ENCODE measurements around the gene SLC9A3. TPM values are rescaled to one million over a fixed set of nuclear protein-coding genes. Genes with fewer than 3 reads are reported as not detected.

Gene SLC9A3
- total RNA-seq, 1 experiment from 2014 or later: 1.8 TPM

DNA sequence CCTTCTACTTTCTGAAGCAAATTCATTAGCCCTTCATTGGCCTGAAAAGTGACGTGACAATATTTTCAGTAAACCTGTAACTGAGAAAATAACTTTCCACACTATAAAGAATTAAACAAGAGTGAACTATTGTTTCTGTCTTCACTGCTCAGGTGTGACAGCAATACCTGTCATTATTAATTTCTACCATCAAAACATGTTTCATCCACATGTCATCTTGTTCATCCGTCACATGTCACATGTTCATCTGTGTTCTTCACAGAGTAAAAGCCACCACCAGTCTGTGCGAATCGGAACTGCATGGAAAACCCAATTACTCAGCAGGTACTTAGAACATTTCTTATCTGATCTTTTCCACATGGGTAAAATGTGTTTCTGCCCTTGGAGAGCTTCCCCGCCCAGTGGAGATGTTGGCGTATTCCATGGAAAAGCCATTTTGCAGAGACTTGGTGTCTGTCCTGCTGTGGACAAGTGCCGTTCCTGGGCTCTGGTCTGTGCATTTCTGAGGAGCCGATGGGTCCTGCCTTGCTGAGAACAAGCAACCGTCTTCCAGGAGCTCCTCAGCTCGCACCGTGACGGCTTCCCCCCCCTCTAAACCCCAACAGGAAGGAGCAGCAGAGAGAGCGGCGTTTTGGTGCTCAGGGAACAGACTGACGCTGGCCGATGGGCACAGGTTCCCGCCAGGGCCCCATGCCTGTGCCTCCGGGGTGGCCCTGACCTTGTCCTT lies 91.9 kb downstream of the SLC9A3 start:
- no peak for DNase-seq (ENCODE audit: low read depth)
- in situ Hi-C loops (cut with HindIII; ENCODE audit: low pct_unique_long_range_greater_than_20kb, low sequenced_read_pairs): no loop called here

DNA sequence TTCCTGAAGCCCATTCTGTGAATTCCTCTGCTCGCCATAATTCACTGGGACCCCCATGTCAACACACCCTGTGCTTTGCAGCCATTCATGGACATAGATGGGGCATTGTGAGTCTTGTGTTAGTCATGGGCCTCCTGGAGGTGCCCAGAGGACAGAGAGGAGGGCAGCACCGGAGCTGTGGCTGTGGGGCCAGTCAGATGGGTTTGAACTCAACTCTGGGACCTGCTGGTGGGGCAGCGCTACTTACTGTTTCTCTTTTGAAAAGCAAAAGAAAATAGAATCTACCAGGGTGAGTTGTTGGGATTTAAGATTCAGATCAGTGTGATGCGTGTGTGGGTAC lies 92.6 kb downstream of the SLC9A3 start:
- in situ Hi-C loops (cut with HindIII; ENCODE audit: low pct_unique_long_range_greater_than_20kb, low sequenced_read_pairs): no loop called here
- DNase-seq (ENCODE audit: low read depth): no peak

DNA sequence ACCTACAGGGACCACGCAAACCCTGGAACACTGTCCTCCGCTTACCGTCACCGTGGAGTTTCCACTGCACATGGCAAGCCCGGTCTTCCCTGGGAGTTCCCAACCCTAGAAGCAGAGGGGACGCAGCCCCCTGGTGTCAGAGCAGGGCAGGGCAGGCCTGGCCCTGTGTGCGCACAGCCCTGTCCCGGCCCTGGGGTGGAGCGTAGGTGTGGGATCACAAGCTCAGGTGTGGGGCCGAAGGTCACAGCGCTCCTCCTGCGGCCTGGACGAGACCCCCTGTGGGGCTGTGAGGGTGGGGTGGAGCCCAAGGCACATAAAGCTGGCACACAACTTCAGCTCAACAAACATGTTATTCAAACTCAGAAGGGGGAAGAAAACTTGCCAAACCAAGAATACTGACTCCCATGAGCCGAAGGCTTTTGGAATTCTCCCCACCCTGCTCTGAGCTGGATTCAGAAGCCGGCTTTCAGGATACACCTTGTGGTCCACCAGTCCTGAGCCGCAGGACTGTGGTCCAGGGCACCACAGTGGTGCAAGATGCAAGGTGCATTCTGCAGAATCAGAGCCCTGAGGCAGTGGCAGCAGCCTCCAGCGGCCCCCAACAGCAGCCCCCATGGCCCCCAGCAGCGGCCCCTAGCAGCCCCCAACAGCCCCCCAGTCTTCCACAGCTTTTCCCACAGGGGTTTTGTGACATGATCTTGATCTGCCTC lies 93.1 kb downstream of the SLC9A3 start:
- in situ Hi-C loops (cut with HindIII; ENCODE audit: low pct_unique_long_range_greater_than_20kb, low sequenced_read_pairs): no loop called here
- DNase-seq (ENCODE audit: low read depth): no peak

DNA sequence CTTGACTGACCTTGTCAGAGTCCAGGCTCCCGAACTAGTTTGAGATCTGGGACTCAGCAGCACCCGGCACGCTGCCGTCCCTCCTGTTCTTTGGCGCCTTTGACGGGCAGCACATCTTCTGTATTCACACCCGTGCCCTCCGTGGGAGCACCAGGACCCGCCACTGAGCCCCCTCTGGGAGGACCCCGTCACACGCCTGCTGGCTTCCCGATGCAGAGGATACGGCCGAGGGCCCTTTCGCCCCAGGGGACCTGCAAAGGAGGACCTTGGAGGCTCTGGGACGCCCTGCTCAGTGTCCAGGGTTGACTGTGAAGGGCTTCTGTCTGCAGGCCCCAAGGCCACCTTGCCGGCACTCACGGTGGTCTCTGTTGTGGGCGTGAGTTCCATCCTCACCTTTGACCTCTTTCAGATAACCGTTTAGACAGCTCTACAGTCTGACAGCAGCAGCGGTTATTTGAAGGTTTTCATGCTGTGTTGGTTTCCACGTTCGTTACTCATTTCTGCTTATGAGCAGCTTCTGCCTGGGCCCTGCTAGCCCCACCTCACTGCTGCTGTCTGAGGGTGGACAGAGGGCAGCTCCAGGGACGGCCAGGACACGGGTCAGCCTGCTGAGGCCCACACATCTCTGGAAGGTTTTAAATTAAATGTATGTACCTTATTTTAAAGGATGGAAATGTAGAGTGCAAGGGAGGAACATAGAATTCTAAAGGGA lies 93.9 kb downstream of the SLC9A3 start:
- in situ Hi-C loops (cut with HindIII; ENCODE audit: low pct_unique_long_range_greater_than_20kb, low sequenced_read_pairs): no loop called here
- no peak for DNase-seq (ENCODE audit: low read depth)

DNA sequence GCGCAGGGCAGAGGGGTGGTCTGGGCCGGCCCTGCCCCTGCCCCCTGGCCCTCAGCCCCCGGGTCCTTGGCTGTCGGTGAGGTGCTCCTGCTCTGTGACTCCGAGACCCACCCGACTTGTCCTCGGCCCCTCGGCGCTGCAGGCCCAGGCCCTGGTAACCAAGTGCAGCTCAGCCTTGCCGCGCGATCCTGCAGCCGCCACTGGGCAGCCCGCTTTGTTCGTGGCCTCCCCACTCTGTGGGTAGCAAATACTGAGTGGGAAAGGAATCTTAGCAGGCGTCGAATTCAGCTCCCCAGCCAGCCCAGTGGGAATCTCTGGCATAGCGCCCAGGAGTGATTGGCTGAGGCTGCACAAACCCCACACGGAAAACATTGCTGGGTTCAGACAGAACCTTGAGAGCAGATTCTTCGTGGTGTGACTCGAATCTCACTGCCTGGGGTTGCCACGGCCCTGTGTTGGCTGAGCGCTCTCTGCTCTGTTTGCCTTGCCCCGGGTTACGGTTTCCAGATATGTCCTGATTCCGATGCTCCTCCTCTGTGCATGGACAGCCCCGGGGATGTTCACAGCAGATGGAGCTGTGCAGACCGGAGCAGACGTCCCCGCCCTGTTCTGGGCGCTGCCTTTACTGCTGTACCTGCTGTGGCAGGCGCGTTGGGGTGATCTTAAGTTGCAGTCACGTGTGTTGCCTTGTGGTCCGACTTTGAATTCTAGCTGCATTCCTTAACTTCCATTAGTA lies 94.6 kb downstream of the SLC9A3 start:
- DNase-seq (ENCODE audit: low read depth): no peak
- in situ Hi-C loops (cut with HindIII; ENCODE audit: low pct_unique_long_range_greater_than_20kb, low sequenced_read_pairs): no loop called here

GRCh38 chr5:428754-429452 lies 95.3 kb downstream of the SLC9A3 start:
- in situ Hi-C loops (cut with HindIII; ENCODE audit: low pct_unique_long_range_greater_than_20kb, low sequenced_read_pairs): no loop called here
- DNase-seq (ENCODE audit: low read depth): no peak

GRCh38 chr5:428219-428618 lies 96.0 kb downstream of the SLC9A3 start:
- in situ Hi-C loops (cut with HindIII; ENCODE audit: low pct_unique_long_range_greater_than_20kb, low sequenced_read_pairs): no loop called here

DNA sequence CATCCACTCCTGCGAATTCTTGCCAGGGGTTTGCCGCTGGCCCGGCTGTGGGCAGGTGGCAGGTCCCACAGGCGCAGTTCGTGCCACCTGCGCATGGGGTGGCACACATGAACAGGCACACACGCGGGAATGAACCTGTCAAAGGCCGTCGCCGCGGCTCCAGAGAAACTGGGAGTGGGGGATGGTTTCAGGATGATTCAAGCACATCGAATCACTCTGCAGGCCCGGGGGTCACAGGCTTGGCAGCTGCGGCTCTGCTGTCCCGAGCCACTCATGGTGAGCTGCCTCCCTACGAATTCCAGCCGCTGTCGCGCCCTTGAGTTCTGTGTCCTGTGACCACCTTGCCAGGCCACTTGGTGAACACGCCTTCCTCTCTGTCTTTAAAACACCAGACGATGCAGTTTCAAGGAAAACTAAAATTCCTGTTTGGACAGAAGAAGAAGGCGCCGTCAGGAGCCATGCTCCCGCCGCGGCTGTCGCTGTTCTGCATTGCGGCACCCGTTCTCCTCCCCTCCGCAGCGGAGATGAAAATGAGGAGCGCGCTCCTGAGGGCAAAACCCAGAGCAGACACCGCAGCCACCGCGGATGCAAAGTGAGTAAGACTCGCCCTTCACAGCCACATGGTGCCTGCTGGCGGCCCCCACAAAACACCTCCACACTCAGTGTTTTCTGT lies 96.7 kb downstream of the SLC9A3 start:
- no peak for DNase-seq (ENCODE audit: low read depth)
- in situ Hi-C loops (cut with HindIII; ENCODE audit: low pct_unique_long_range_greater_than_20kb, low sequenced_read_pairs): no loop called here

More at GRCh38 chr5:428219-428618, 96.0 kb downstream of the SLC9A3 start:
- no peak for DNase-seq (ENCODE audit: low read depth)

GRCh38 chr5:426392-426976 lies 97.8 kb downstream of the SLC9A3 start:
- in situ Hi-C loops (cut with HindIII; ENCODE audit: low pct_unique_long_range_greater_than_20kb, low sequenced_read_pairs): no loop called here
- DNase-seq (ENCODE audit: low read depth): no peak

- no peak for DNase-seq (ENCODE audit: low read depth)
- in situ Hi-C loops (cut with HindIII; ENCODE audit: low pct_unique_long_range_greater_than_20kb, low sequenced_read_pairs): no loop called here
Observed at GRCh38 chr5:425714-426113, 98.5 kb downstream of the SLC9A3 start.

- DNase-seq (ENCODE audit: low read depth): no peak
- in situ Hi-C loops (cut with HindIII; ENCODE audit: low pct_unique_long_range_greater_than_20kb, low sequenced_read_pairs): no loop called here
Observed at GRCh38 chr5:424301-425110, 99.7 kb downstream of the SLC9A3 start.

DNA sequence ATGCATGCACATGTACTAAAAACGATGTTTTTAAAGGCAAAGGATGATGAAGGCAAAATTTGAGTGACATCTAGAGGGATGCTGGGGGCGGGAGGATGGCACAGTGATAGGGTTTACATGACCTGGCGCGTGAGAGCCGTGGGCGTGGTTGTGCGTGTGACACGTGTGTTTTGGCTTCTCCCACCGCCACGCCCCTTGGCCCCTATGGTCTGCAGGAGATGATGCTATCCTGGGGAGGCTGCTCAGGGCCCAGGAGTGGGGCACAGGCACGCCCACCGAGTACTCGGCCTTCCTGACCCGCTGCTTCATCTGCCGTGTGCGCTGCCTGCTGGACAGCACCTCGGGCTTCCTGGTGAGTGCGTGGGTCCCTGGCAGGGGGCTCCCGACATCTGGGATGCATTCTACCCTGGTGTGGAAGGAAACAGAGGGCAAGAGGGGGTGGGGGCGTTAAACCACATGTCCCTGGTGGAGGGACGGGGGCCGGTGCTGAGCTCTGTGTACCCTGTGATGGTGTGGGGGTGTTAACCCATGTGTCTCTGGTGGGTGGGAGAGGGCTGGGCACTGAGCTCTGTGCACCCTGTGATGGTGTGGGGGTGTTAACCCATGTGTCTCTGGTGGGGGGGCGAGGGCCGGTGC lies 100.5 kb downstream of the SLC9A3 start:
- in situ Hi-C loops (cut with HindIII; ENCODE audit: low pct_unique_long_range_greater_than_20kb, low sequenced_read_pairs): no loop called here
- no peak for DNase-seq (ENCODE audit: low read depth)

DNA sequence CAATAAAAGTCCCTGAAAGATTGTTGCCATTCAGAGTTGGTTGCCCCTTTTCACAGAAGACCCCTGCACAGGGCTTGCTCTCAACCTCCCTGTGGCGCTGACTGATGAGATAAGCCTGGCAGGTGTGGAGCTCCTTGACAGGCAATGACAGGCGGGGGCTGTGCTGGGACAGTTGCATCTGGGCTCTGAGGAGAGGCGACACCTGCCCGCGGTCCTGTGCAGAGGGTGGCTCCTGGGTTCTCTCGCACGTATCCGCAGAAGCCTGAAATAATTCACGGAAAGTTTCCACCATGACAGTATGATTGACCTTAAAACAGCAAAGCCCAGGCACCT lies 101.0 kb downstream of the SLC9A3 start:
- in situ Hi-C loops (cut with HindIII; ENCODE audit: low pct_unique_long_range_greater_than_20kb, low sequenced_read_pairs): no loop called here
- no peak for DNase-seq (ENCODE audit: low read depth)

- in situ Hi-C loops (cut with HindIII; ENCODE audit: low pct_unique_long_range_greater_than_20kb, low sequenced_read_pairs): no loop called here
- no peak for DNase-seq (ENCODE audit: low read depth)
Observed at GRCh38 chr5:422323-423232, 101.7 kb downstream of the SLC9A3 start.

DNA sequence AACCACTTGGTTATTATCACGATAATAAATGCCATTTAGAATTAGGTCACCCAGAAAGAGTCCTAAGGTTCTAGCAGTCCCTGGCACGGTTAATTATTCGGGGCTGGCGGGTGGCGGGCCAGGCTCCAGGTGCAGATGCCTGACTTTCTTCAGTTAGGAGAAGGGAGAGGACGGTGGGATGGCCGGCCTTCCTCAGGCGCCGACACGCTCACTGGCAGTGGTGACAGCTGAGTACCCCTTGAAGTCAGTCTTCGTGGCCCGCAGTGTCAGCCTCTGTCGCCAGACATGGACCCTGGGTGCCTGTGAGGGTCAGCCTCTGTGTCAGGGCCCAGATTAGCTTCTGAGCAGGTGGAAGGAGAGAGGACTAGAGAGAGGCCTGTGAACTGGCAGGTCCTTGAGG lies 102.3 kb downstream of the SLC9A3 start:
- DNase-seq (ENCODE audit: low read depth): no peak
- in situ Hi-C loops (cut with HindIII; ENCODE audit: low pct_unique_long_range_greater_than_20kb, low sequenced_read_pairs): no loop called here
